Thoracic aorta (tissue), 2 donors: Measurements from ENCODE around the gene TTF2. TPM values are rescaled to one million over a fixed set of nuclear protein-coding genes. Genes with fewer than 3 reads are reported as not detected.

Experiments used
- ATAC-seq: fragments of 150-250 bp; one replicate; pipeline ENCODE4 v1.8.0; 2017; ENCODE audit warnings: low read depth; ENCODE audit not compliant: insufficient number of reproducible peaks, low FRiP score
- DNase-seq: peaks from one replicate; pipeline ENCODE4 v3.0.0-alpha.2; 2020; ENCODE audit warnings: low spot score
- H3K27ac ChIP-seq, 2 donors: fragments of 200-600 bp; sonication (generic); 1 replicate in 1 of 2; 2 replicates in 1 of 2; pipeline ENCODE4 v1.5.1; 2016; ENCODE audit warnings: mild to moderate bottlenecking in 2 of 2, moderate library complexity in 2 of 2
- H3K27me3 ChIP-seq: fragments of 200-600 bp; sonication (generic); replicated peaks from 2 replicates; pipeline ENCODE4 v1.6.0; 2016; ENCODE audit warnings: mild to moderate bottlenecking; ENCODE audit not compliant: insufficient read depth
- H3K36me3 ChIP-seq: fragments of 200-600 bp; sonication (generic); one replicate; pipeline ENCODE4 v1.5.1; 2016
- H3K4me1 ChIP-seq, 2 donors: fragments of 200-600 bp; sonication (generic); 1 replicate in 1 of 2; 2 replicates in 1 of 2; pipeline versions ENCODE4 v1.5.1 to v1.6.0; 2016; ENCODE audit warnings: low read depth in 2 of 2, mild to moderate bottlenecking in 1 of 2; ENCODE audit not compliant: control insufficient read depth in 1 of 2
- H3K4me3 ChIP-seq: fragments of 200-600 bp; sonication (generic); 2 replicates; pipeline ENCODE4 v1.5.1; 2016; ENCODE audit warnings: mild to moderate bottlenecking
- H3K9me3 ChIP-seq: fragments of 200-600 bp; sonication (generic); 2 replicates; pipeline ENCODE4 v1.5.1; 2016
- CTCF ChIP-seq: fragments of 200-600 bp; sonication (generic); IDR thresholded peaks from one replicate; pipeline ENCODE4 v1.5.1; 2019; ENCODE audit warnings: antibody characterized with exemption
- total RNA-seq, 2 donors: library from RNA; depleted of rRNA; stranded (reverse); fragments of >200 nt; gene quantifications; one replicate each; pipeline versions ENCODE4 v1.1.0 to v1.2.3, GENCODE V29; 2016

TTF2 gene
- total RNA-seq, 2 donors from 2014 or later = 28.8 to 32.1 TPM

GRCh38 chr1:117138561-117138960 is 78.4 kb downstream of the TTF2 start:
- no peak overlapping the region for H3K4me3 ChIP-seq
- no peaks in the 10 kb centered on the region for H3K4me1 ChIP-seq
- no peaks in the 10 kb centered on the region for H3K36me3 ChIP-seq
- no peak for DNase-seq
- no peaks in the 10 kb centered on the region for H3K27me3 ChIP-seq
- no peak for ATAC-seq
- H3K27ac ChIP-seq = no peak overlapping the region
- TF ChIP-seq CTCF = no peak
- H3K9me3 ChIP-seq = no peaks in the 10 kb centered on the region

- Histone ChIP-seq H3K9me3 (no peaks in the 10 kb centered on the region), H3K27me3 (no peaks in the 10 kb centered on the region), H3K36me3 (no peaks in the 10 kb centered on the region), H3K4me1 (no peaks in the 10 kb centered on the region), H3K4me3 (no peak overlapping the region), H3K27ac (no peak overlapping the region)
- ATAC-seq (no peak), DNase-seq (no peak)
- no peak for TF ChIP-seq CTCF
Observed at GRCh38 chr1:117142200-117142599, 82.1 kb downstream of the TTF2 start.

- no peaks in the 10 kb centered on the region for H3K36me3 ChIP-seq
- H3K4me3 ChIP-seq = no peak overlapping the region
- ATAC-seq (no peak), DNase-seq (no peak)
- TF ChIP-seq CTCF = no peak
- no peaks in the 10 kb centered on the region for H3K4me1 ChIP-seq
- no peaks in the 10 kb centered on the region for H3K27me3 ChIP-seq
- H3K9me3 ChIP-seq = no peaks in the 10 kb centered on the region
- H3K27ac ChIP-seq = no peak overlapping the region
Observed at GRCh38 chr1:117143172-117143571, 83.0 kb downstream of the TTF2 start.

GRCh38 chr1:117143871-117144270 is 83.7 kb downstream of the TTF2 start:
- no peaks in the 10 kb centered on the region for H3K36me3 ChIP-seq
- DNase-seq (no peak), ATAC-seq (no peak)
- TF ChIP-seq CTCF = no peak
- H3K27ac ChIP-seq = no peak overlapping the region
- no peaks in the 10 kb centered on the region for H3K4me1 ChIP-seq
- no peak overlapping the region for H3K4me3 ChIP-seq
- H3K27me3 ChIP-seq = no peaks in the 10 kb centered on the region
- H3K9me3 ChIP-seq = no peaks in the 10 kb centered on the region

GRCh38 chr1:117146072-117146471 is 85.9 kb downstream of the TTF2 start:
- Histone ChIP-seq H3K27ac (no peak overlapping the region), H3K4me1 (no peaks in the 10 kb centered on the region), H3K27me3 (no peaks in the 10 kb centered on the region), H3K36me3 (no peaks in the 10 kb centered on the region), H3K4me3 (no peak overlapping the region), H3K9me3 (no peaks in the 10 kb centered on the region)
- DNase-seq (no peak), ATAC-seq (no peak)
- TF ChIP-seq CTCF = no peak
